Measurements from ENCODE around the gene TSPEAR. TPM values are rescaled to one million over a fixed set of nuclear protein-coding genes. Genes with fewer than 3 reads are reported as not detected.
A peak's percentile ranks its signal among the peaks of the same experiment; 100 is the strongest.

TSPEAR gene
- total RNA-seq, 1 experiment from 2014 or later = not detected

DNA sequence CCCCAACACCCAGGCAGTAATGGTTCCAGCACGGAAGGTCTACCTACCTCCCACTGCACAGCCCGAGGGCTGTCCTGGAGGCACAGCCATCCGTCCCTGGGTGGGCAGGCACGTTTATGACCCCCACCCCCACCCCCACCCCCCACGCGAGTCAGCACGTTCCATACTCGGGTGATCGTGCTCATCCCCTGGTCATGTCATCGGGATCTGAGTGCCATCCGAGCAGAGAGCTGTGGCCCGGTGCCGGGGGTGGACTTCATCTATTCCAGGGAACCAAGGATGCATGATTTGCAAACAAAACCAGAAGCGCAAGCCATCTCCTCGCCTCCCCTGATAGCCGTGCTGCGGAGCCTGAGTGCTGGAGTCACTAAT lies 1.1 kb downstream of the TSPEAR start:
- in situ Hi-C loops (cut with HindIII; ENCODE audit: low pct_unique_long_range_greater_than_20kb, low sequenced_read_pairs) (no loop called here), intact Hi-C loops (cut with micrococcal nuclease; ENCODE audit: unreplicated experiment) (no loop called here)
- Histone ChIP-seq H3K36me3 (ENCODE audit: control insufficient read depth, insufficient read depth, low read length) (no peaks in the 10 kb centered on the region), H3K27ac (ENCODE audit: low read length) (no peak overlapping the region), H3K9me3 (ENCODE audit: control insufficient read depth, insufficient read depth, low read depth, low read length) (no peaks in the 10 kb centered on the region), H3K27me3 (ENCODE audit: control insufficient read depth, insufficient read depth, low read length) (no peaks in the 10 kb centered on the region), H3K4me3 (ENCODE audit: low read depth in 2 of 2, low read length in 2 of 2) (no peak overlapping the region), H3K4me1 (ENCODE audit: control insufficient read depth, insufficient read depth, low read length) (no peaks in the 10 kb centered on the region; the same call in none of the 2 replicates)
- BruUV-seq (replicated peaks) = no TSS peak
- ChIA-PET CTCF (interaction anchor here (0.7 kb wide), 1 partner anchor 15 kb away, joined by 3 read pairs; no protein-coding TSS in a partner anchor), POLR2A (no interaction called here)
- ATAC-seq = no peak
- no peak for DNase-seq (ENCODE audit: low read depth, low spot score)
- TF ChIP-seq, protein P1, sequence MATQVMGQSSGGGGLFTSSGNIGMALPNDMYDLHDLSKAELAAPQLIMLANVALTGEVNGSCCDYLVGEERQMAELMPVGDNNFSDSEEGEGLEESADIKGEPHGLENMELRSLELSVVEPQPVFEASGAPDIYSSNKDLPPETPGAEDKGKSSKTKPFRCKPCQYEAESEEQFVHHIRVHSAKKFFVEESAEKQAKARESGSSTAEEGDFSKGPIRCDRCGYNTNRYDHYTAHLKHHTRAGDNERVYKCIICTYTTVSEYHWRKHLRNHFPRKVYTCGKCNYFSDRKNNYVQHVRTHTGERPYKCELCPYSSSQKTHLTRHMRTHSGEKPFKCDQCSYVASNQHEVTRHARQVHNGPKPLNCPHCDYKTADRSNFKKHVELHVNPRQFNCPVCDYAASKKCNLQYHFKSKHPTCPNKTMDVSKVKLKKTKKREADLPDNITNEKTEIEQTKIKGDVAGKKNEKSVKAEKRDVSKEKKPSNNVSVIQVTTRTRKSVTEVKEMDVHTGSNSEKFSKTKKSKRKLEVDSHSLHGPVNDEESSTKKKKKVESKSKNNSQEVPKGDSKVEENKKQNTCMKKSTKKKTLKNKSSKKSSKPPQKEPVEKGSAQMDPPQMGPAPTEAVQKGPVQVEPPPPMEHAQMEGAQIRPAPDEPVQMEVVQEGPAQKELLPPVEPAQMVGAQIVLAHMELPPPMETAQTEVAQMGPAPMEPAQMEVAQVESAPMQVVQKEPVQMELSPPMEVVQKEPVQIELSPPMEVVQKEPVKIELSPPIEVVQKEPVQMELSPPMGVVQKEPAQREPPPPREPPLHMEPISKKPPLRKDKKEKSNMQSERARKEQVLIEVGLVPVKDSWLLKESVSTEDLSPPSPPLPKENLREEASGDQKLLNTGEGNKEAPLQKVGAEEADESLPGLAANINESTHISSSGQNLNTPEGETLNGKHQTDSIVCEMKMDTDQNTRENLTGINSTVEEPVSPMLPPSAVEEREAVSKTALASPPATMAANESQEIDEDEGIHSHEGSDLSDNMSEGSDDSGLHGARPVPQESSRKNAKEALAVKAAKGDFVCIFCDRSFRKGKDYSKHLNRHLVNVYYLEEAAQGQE (IDR thresholded peaks at IDR 0.05; ENCODE audit: insufficient read depth in 1 of 2, low read depth in 2 of 2, low read length in 1 of 2) = no peak
- no peak for TF ChIP-seq TCF7L2 (IDR thresholded peaks at IDR 0.05; ENCODE audit: low read depth, low read length)

DNA sequence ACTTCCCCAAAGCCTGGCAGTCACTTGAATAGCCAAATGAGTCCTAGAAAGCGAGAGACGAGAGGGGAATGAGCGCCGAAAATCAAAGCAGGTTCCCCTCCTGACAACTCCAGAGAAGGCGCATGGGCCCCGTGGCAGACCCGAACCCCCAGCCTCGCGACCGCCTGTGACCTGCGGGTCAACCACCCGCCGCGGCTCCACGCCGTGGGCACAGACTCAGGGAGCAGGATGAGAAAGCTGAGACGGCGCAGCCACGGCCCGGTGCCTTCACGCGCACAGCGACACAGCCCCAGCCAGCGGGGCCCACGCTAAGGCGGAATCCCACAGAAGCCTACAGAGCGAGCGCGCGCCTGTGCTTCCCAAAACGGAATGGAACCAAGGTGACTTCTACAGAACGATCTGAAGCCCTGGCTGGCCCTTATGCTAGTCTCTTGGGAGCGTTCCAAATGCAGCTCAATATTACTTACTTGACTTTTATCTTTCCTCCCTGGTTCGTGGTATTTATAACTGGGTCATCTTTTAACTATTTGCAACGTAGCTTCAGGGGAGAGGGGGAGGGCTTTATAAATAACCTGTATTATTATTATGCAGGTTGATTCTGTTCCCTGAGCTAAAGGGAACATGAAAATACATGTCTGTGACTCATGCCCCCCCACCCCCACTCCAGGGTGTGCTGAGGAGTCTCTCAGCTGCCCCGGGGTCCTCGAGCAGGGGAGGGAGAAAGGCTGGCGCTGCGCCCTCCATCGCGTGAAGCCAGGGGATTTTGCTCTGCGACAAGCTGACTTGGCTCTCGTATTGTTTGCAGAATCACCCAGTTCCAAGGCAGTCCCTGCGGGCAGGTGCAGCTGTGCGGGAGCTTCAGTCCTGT lies 1.7 kb downstream of the TSPEAR start:
- no TSS peak for BruUV-seq (replicated peaks)
- Histone ChIP-seq H3K36me3 (ENCODE audit: control insufficient read depth, insufficient read depth, low read length) (no peaks in the 10 kb centered on the region), H3K27ac (ENCODE audit: low read length) (no peak overlapping the region), H3K4me1 (ENCODE audit: control insufficient read depth, insufficient read depth, low read length) (no peaks in the 10 kb centered on the region; the same call in none of the 2 replicates), H3K27me3 (ENCODE audit: control insufficient read depth, insufficient read depth, low read length) (no peaks in the 10 kb centered on the region), H3K9me3 (ENCODE audit: control insufficient read depth, insufficient read depth, low read depth, low read length) (no peaks in the 10 kb centered on the region), H3K4me3 (ENCODE audit: low read depth in 2 of 2, low read length in 2 of 2) (no peak overlapping the region)
- in situ Hi-C loops (cut with HindIII; ENCODE audit: low pct_unique_long_range_greater_than_20kb, low sequenced_read_pairs) (no loop called here), intact Hi-C loops (cut with micrococcal nuclease; ENCODE audit: unreplicated experiment) (no loop called here)
- ATAC-seq = peak; percentile 59; the same call in 1 of the 2 replicates
- no peak for DNase-seq (ENCODE audit: low read depth, low spot score)
- ChIA-PET CTCF (interaction anchor here (0.7 kb wide), 1 partner anchor 15 kb away, joined by 3 read pairs; no protein-coding TSS in a partner anchor), POLR2A (interaction anchor here (0.6 kb wide), 1 partner anchor 164 kb away, joined by 3 read pairs; the partner anchor contains the start of gene PTTG1IP)
- TF ChIP-seq TCF7L2 (IDR thresholded peaks at IDR 0.05; ENCODE audit: low read depth, low read length) (no peak), SIN3A (IDR thresholded peaks at IDR 0.05; ENCODE audit: borderline replicate concordance, insufficient read depth, low read depth, low read length) (no peak), POLR2AphosphoS5 (IDR thresholded peaks at IDR 0.05; ENCODE audit: low read depth, low read length) (no peak)
- TF ChIP-seq, protein P1 (IDR thresholded peaks at IDR 0.05; ENCODE audit: insufficient read depth in 1 of 2, low read depth in 2 of 2, low read length in 1 of 2) = no peak
- TF ChIP-seq, protein P2, sequence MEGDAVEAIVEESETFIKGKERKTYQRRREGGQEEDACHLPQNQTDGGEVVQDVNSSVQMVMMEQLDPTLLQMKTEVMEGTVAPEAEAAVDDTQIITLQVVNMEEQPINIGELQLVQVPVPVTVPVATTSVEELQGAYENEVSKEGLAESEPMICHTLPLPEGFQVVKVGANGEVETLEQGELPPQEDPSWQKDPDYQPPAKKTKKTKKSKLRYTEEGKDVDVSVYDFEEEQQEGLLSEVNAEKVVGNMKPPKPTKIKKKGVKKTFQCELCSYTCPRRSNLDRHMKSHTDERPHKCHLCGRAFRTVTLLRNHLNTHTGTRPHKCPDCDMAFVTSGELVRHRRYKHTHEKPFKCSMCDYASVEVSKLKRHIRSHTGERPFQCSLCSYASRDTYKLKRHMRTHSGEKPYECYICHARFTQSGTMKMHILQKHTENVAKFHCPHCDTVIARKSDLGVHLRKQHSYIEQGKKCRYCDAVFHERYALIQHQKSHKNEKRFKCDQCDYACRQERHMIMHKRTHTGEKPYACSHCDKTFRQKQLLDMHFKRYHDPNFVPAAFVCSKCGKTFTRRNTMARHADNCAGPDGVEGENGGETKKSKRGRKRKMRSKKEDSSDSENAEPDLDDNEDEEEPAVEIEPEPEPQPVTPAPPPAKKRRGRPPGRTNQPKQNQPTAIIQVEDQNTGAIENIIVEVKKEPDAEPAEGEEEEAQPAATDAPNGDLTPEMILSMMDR (IDR thresholded peaks at IDR 0.05) = no peak
